A673 (cell line): Measurements from ENCODE around the gene DUS3L. TPM values are rescaled to one million over a fixed set of nuclear protein-coding genes. Genes with fewer than 3 reads are reported as not detected.

ENCODE experiments used
- Bru-seq: library from RNA; stranded (reverse); fragments of 400-500 nt; gene quantifications from one replicate; lab custom pipeline; 2021; lab: Mats Ljungman, UMichigan
- BruChase-seq, 2 experiments: library from RNA; stranded (reverse); fragments of 400-500 nt; gene quantifications; one replicate each; lab custom pipeline; 2021; lab: Mats Ljungman, UMichigan
- BruUV-seq: library from RNA; stranded (reverse); fragments of 400-500 nt; replicated peaks from 2 replicates; lab custom pipeline; 2021; lab: Mats Ljungman, UMichigan
- CTCF ChIA-PET: fragments of 300-600 bp; sonication (Branson Sonifier 250); formaldehyde crosslinking; loops from one replicate; lab custom pipeline; 2022; ENCODE audit warnings: antibody characterized with exemption; lab: Charles Lee
- POLR2A ChIA-PET: fragments of 300-600 bp; sonication (Branson Sonifier 250); formaldehyde crosslinking; loops from one replicate; lab custom pipeline; 2022; ENCODE audit warnings: antibody characterized with exemption; ENCODE audit not compliant: low non-redundant PET; lab: Charles Lee
- DNase-seq: peaks from one replicate; pipeline ENCODE4 v3.0.0-alpha.2; 2015; ENCODE audit warnings: low spot score
- H3K27ac ChIP-seq: fragments of 200-600 bp; sonication (generic); 2 replicates; pipeline ENCODE4 v1.5.1; 2016; ENCODE audit warnings: mixed run types, low read depth, mild to moderate bottlenecking, mixed read lengths, antibody characterized with exemption, low read length; ENCODE audit not compliant: poor library complexity, severe bottlenecking
- H3K27me3 ChIP-seq: fragments of 200-600 bp; sonication (generic); replicated peaks from 2 replicates; pipeline ENCODE4 v1.6.1; 2017; ENCODE audit warnings: mixed run types, low read depth, mild to moderate bottlenecking, mixed read lengths, antibody characterized with exemption, low read length; ENCODE audit not compliant: insufficient read depth, poor library complexity
- H3K36me3 ChIP-seq: fragments of 200-600 bp; sonication (generic); 2 replicates; pipeline ENCODE4 v1.6.1; 2016; ENCODE audit warnings: mixed run types, mild to moderate bottlenecking, mixed read lengths, antibody characterized with exemption, low read length; ENCODE audit not compliant: insufficient read depth, poor library complexity, severe bottlenecking
- H3K4me1 ChIP-seq: fragments of 200-600 bp; sonication (generic); 2 replicates; pipeline ENCODE4 v1.6.1; 2017; ENCODE audit warnings: mixed run types, mild to moderate bottlenecking, mixed read lengths, antibody characterized with exemption, low read length; ENCODE audit not compliant: insufficient read depth, poor library complexity, severe bottlenecking
- H3K4me3 ChIP-seq: fragments of 200-600 bp; sonication (generic); 2 replicates; pipeline ENCODE4 v1.5.1; 2016; ENCODE audit warnings: low read depth, mixed run types, mild to moderate bottlenecking, mixed read lengths, low read length; ENCODE audit not compliant: poor library complexity, severe bottlenecking
- H3K9me3 ChIP-seq: fragments of 200-600 bp; sonication (generic); 2 replicates; pipeline ENCODE4 v1.6.1; 2016; ENCODE audit warnings: mixed run types, low read depth, mild to moderate bottlenecking, mixed read lengths, antibody characterized with exemption, low read length; ENCODE audit not compliant: poor library complexity, severe bottlenecking
- CTCF ChIP-seq: fragments of 300-800, 200-600 bp; sonication (generic); conservative IDR thresholded peaks from 2 replicates; pipeline ENCODE4 v1.5.1; 2017; ENCODE audit warnings: low read depth, mild to moderate bottlenecking, antibody characterized with exemption, low read length, moderate library complexity, mixed read lengths
- EZH2 ChIP-seq: fragments of 200-600 bp; sonication (generic); IDR thresholded peaks from 2 replicates; pipeline ENCODE4 v1.6.1; 2017; ENCODE audit warnings: borderline replicate concordance, low read depth, mild to moderate bottlenecking, mixed read lengths, antibody characterized with exemption, low read length; ENCODE audit not compliant: poor library complexity, severe bottlenecking
- intact Hi-C: fragments of 100-400 bp; cut with micrococcal nuclease; formaldehyde crosslinking; loops from one replicate; pipeline ENCODE4 v1.10.0; 2022; ENCODE audit not compliant: unreplicated experiment
- long read RNA-seq: library from polyadenylated mRNA; stranded (forward); transcript quantifications from one replicate; pipeline ENCODE4 v2.0.0, GENCODE V29; 2022
- total RNA-seq: library from RNA; stranded (reverse); gene quantifications from 2 replicates; pipeline ENCODE4 v1.2.3, GENCODE V29; 2021

Gene DUS3L
- total RNA-seq (56.8 and 85.3 TPM in 2 replicates), Bru-seq, nascent RNA (percentile 72 among the genes with signal in this experiment), BruChase-seq, experiment 1, labeled RNA remaining after a 2-hour chase (percentile 71 among the genes with signal in this experiment), BruChase-seq, experiment 2, labeled RNA remaining after a 6-hour chase (percentile 86 among the genes with signal in this experiment)
- long read RNA-seq, transcript DUS3L-201 (13 exons, 2,113 nt) = major isoform, 109 of 150 reads
- long read RNA-seq, partial matches to known transcripts = 18 of 150 reads
- long read RNA-seq, other reads (novel, unspliced or antisense) = 23 of 150 reads

GRCh38 chr19:5790559-5791520 is at the start of gene DUS3L:
DUS3L (minus strand) TSS chr19:5791163; CDS start chr19:5791141, 22 bp downstream.
- no peaks in the 10 kb centered on the region for H3K9me3 ChIP-seq
- ChIA-PET POLR2A (no interaction called here), CTCF (interaction anchor here (0.6 to 1.3 kb wide), 2 partner anchors 11 to 13 kb away, joined by 5 read pairs; no protein-coding TSS in a partner anchor)
- peak; percentile 99 for DNase-seq
- H3K27me3 ChIP-seq = no peaks in the 10 kb centered on the region
- peak within 1 kb of the TSS; percentile 72 for H3K4me3 ChIP-seq
- peaks cover 41% of the 10 kb centered on the region for H3K36me3 ChIP-seq
- BruUV-seq = TSS peak; percentile 85
- TF ChIP-seq EZH2 (no peak), CTCF (no peak)
- intact Hi-C loops = no loop called here
- H3K27ac ChIP-seq = peak within 1 kb of the TSS; percentile 98
- peaks cover 7% of the 10 kb centered on the region for H3K4me1 ChIP-seq

GRCh38 chr19:5839065-5840017 is 48.4 kb upstream of the DUS3L start, which contains the start of gene FUT6:
FUT6 (minus strand) TSS chr19:5839702; CDS start chr19:5832567, 7,135 bp downstream.
- no TSS peak for BruUV-seq
- no peak within 1 kb of the TSS for H3K4me3 ChIP-seq
- POLR2A ChIA-PET = interaction anchor here (0.6 kb wide), 1 partner anchor 1762 kb away, joined by 4 read pairs; no protein-coding TSS in a partner anchor
- no peaks in the 10 kb centered on the region for H3K27me3 ChIP-seq
- H3K27ac ChIP-seq = no peak within 1 kb of the TSS
- CTCF ChIA-PET = no interaction called here
- no peaks in the 10 kb centered on the region for H3K9me3 ChIP-seq
- H3K36me3 ChIP-seq = no peaks in the 10 kb centered on the region
- DNase-seq = no peak
- H3K4me1 ChIP-seq = no peaks in the 10 kb centered on the region
- intact Hi-C loops = no loop called here
- TF ChIP-seq EZH2 = no peak
- TF ChIP-seq CTCF = no peak
